Body of pancreas (tissue), 4 donors: ENCODE results near the gene ZNF534.

Source experiments
- POLR2A ChIP-seq, 3 donors: fragments of 450-650 bp; IDR thresholded peaks; one replicate each; pipeline ENCODE4 v1.6.1; 2016; ENCODE audit warnings: antibody characterized with exemption in 3 of 3, mild to moderate bottlenecking in 2 of 3
- TF ChIP-seq, protein P1 (sequence below), 7 experiments: fragments of 450-650 bp in 4 of 7; fragments of 200-600 bp in 3 of 7; sonication (generic) in 3 of 7; IDR thresholded peaks; one replicate each; pipeline ENCODE4 v1.5.1; 2016 to 2019; ENCODE audit warnings: antibody characterized with exemption in 7 of 7

DNA sequence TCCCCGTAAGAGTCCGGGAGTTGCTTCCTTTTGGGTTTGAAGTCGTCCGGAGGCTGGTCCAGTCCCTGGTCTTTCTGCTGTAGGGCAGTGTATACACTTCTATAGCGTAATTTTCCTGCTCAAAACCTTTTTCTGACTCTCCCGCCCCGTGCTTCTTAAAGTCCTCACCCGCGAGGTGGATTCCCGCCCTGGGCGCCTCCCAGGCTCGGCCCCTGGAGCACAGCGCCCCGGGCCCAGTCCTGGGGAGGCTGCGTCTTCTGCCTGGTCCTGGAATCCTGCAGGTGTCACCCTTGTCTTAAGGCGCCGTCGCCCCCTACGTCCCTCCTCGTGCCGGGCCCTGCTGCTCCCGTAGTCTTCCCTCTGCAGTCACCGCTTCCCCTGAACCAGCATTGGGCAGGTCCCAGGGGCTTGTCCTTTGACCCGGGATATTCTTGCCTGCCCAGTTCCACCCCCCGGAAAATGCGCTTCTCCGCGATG is 64.1 kb downstream of the ZNF534 start:
- no peak for TF ChIP-seq POLR2A (IDR thresholded peaks at IDR 0.05)
- TF ChIP-seq, protein P1, sequence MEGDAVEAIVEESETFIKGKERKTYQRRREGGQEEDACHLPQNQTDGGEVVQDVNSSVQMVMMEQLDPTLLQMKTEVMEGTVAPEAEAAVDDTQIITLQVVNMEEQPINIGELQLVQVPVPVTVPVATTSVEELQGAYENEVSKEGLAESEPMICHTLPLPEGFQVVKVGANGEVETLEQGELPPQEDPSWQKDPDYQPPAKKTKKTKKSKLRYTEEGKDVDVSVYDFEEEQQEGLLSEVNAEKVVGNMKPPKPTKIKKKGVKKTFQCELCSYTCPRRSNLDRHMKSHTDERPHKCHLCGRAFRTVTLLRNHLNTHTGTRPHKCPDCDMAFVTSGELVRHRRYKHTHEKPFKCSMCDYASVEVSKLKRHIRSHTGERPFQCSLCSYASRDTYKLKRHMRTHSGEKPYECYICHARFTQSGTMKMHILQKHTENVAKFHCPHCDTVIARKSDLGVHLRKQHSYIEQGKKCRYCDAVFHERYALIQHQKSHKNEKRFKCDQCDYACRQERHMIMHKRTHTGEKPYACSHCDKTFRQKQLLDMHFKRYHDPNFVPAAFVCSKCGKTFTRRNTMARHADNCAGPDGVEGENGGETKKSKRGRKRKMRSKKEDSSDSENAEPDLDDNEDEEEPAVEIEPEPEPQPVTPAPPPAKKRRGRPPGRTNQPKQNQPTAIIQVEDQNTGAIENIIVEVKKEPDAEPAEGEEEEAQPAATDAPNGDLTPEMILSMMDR (IDR thresholded peaks at IDR 0.05): no peak
